HL-60 (cell line): Measurements from ENCODE around the gene XPNPEP1.

Experiments
- CTCF ChIP-seq: IDR thresholded peaks from one replicate; pipeline ENCODE4 v1.5.1; 2011; ENCODE audit warnings: low read length, control low read depth, inconsistent platforms; ENCODE audit not compliant: insufficient read depth
- GABPA ChIP-seq: IDR thresholded peaks from 2 replicates; pipeline ENCODE4 v1.6.1; 2012; ENCODE audit warnings: low read depth

- no peak for TF ChIP-seq CTCF
- no peak for TF ChIP-seq GABPA
These were observed 91.5 kb downstream of the XPNPEP1 start for GRCh38 chr10:109831846-109832245.
